ENCODE results near the gene ZNF823. TPM values are rescaled to one million over a fixed set of nuclear protein-coding genes. Genes with fewer than 3 reads are reported as not detected.
"Not testable (repeated sequence)": the region's sequence is repeated elsewhere in the genome, so short reads cannot be mapped to it uniquely, and the experiment has no call there.

Gene ZNF823
- polyA plus RNA-seq, 1 donor from 2014 or later: 2.5 TPM

- Mint-ChIP-seq H3K36me3 (peaks cover 1% of the 10 kb centered on the region), H3K27ac (no peak overlapping the region), H3K27me3 (peaks cover 18% of the 10 kb centered on the region), H3K9me3 (peaks cover 4 to 19% (median 18%) of the 10 kb centered on the region in 3 donors), H3K4me3 (no peak overlapping the region), H3K4me1 (no peaks in the 10 kb centered on the region)
Measured at GRCh38 chr19:11678504-11678903, 60.2 kb downstream of the ZNF823 start.

GRCh38 chr19:11676661-11677600 is 61.8 kb downstream of the ZNF823 start:
- H3K27ac Mint-ChIP-seq, H3K4me1 Mint-ChIP-seq, H3K4me3 Mint-ChIP-seq, H3K36me3 Mint-ChIP-seq: not testable (repeated sequence)
- Mint-ChIP-seq H3K27me3 (peaks cover 21% of the 10 kb centered on the region), H3K9me3 (peaks cover 4 to 23% (median 16%) of the 10 kb centered on the region in 3 donors)

GRCh38 chr19:11675569-11675968 is 63.2 kb downstream of the ZNF823 start:
- peaks cover 21% of the 10 kb centered on the region for H3K27me3 Mint-ChIP-seq
- no peak overlapping the region for H3K27ac Mint-ChIP-seq
- peaks cover 4 to 18% (median 13%) of the 10 kb centered on the region in 3 donors for H3K9me3 Mint-ChIP-seq
- no peak overlapping the region for H3K4me3 Mint-ChIP-seq
- H3K4me1 Mint-ChIP-seq: no peaks in the 10 kb centered on the region
- peaks cover 1% of the 10 kb centered on the region for H3K36me3 Mint-ChIP-seq

GRCh38 chr19:11674067-11674492 is 64.7 kb downstream of the ZNF823 start:
- Mint-ChIP-seq H3K27ac (peak overlapping the region in 1 of 3 donors; percentile 50), H3K4me1 (no peaks in the 10 kb centered on the region), H3K4me3 (peak overlapping the region in 1 of 4 donors; percentile 80), H3K27me3 (peaks cover 19% of the 10 kb centered on the region), H3K36me3 (peaks cover 1% of the 10 kb centered on the region), H3K9me3 (peaks cover 6 to 17% (median 13%) of the 10 kb centered on the region in 3 donors)

- peak overlapping the region in 1 of 4 donors; percentile 80 for H3K4me3 Mint-ChIP-seq
- H3K27me3 Mint-ChIP-seq: peaks cover 18% of the 10 kb centered on the region
- peak overlapping the region in 1 of 3 donors; percentile 50 for H3K27ac Mint-ChIP-seq
- H3K9me3 Mint-ChIP-seq: peaks cover 4 to 17% (median 11%) of the 10 kb centered on the region in 3 donors
- H3K36me3 Mint-ChIP-seq: no peaks in the 10 kb centered on the region
- no peaks in the 10 kb centered on the region for H3K4me1 Mint-ChIP-seq
Measured at GRCh38 chr19:11673608-11674041, 65.1 kb downstream of the ZNF823 start.

Other genes with a start within 250 kb of the ZNF823 start
- gene ZNF653, start 233.1 kb downstream of the ZNF823 start, polyA plus RNA-seq: 4.3 TPM
- gene ECSIT, start 209.8 kb downstream of the ZNF823 start, polyA plus RNA-seq: 38.7 TPM
- gene CNN1, start 200.1 kb downstream of the ZNF823 start, polyA plus RNA-seq: not detected
- 183 TPM for gene ELOF1, start 179.7 kb downstream of the ZNF823 start, polyA plus RNA-seq
- gene ACP5, start 161.3 kb downstream of the ZNF823 start, polyA plus RNA-seq: 109 TPM
- gene ZNF627, start 141.5 kb downstream of the ZNF823 start, polyA plus RNA-seq: 7.7 TPM
- gene ZNF441, start 28.1 kb upstream of the ZNF823 start, polyA plus RNA-seq: 9.3 TPM
- gene ZNF491, start 59.6 kb upstream of the ZNF823 start, polyA plus RNA-seq: 0.85 TPM
- 1.7 TPM for gene ZNF440, start 75.3 kb upstream of the ZNF823 start, polyA plus RNA-seq
- gene ZNF439, start 109.8 kb upstream of the ZNF823 start, polyA plus RNA-seq: 8.7 TPM
- gene ZNF69, start 148.8 kb upstream of the ZNF823 start, polyA plus RNA-seq: 2.1 TPM
- gene ZNF700, start 186.2 kb upstream of the ZNF823 start, polyA plus RNA-seq: 3.9 TPM
- 2.4 TPM for gene ZNF763, start 226.1 kb upstream of the ZNF823 start, polyA plus RNA-seq

Data from IgD-negative memory B cell (primary cell).